Liver (tissue), 3 donors: ENCODE measurements around the gene FKBP1B.
"Not testable (repeated sequence)": the region's sequence is repeated elsewhere in the genome, so short reads cannot be mapped to it uniquely, and the experiment has no call there.

Experiments
- FOXA1 ChIP-seq: IDR thresholded peaks from 2 replicates; pipeline ENCODE4 v1.6.1; 2016; ENCODE audit warnings: antibody characterized with exemption
- GABPA ChIP-seq, 2 donors: IDR thresholded peaks in 1 of 2; conservative IDR thresholded peaks in 1 of 2; 2 replicates each; pipeline ENCODE4 v1.6.1; 2016; ENCODE audit warnings: antibody characterized with exemption in 2 of 2, mild to moderate bottlenecking in 1 of 2, moderate library complexity in 1 of 2
- JUND ChIP-seq, 2 donors: IDR thresholded peaks; 2 replicates each; pipeline ENCODE4 v1.6.1; 2016; ENCODE audit warnings: antibody characterized with exemption in 2 of 2
- NR2F2 ChIP-seq: IDR thresholded peaks from 2 replicates; pipeline ENCODE4 v1.6.1; 2016; ENCODE audit warnings: antibody characterized with exemption
- RAD21 ChIP-seq, 2 donors: IDR thresholded peaks; 2 replicates each; pipeline ENCODE4 v1.6.1; 2016; ENCODE audit warnings: antibody characterized with exemption in 2 of 2, mild to moderate bottlenecking in 2 of 2
- RXRA ChIP-seq, 2 donors: IDR thresholded peaks; 2 replicates each; pipeline ENCODE4 v1.6.1; 2017 to 2018; ENCODE audit warnings: antibody characterized with exemption in 2 of 2, mild to moderate bottlenecking in 1 of 2
- SP1 ChIP-seq: IDR thresholded peaks from 2 replicates; pipeline ENCODE4 v1.6.1; 2018; ENCODE audit warnings: antibody characterized with exemption, mild to moderate bottlenecking
- TAF1 ChIP-seq: conservative IDR thresholded peaks from 2 replicates; pipeline ENCODE4 v1.6.1; 2016; ENCODE audit warnings: antibody characterized with exemption, mild to moderate bottlenecking
- YY1 ChIP-seq: IDR thresholded peaks from 2 replicates; pipeline ENCODE4 v1.6.1; 2016; ENCODE audit warnings: antibody characterized with exemption, mild to moderate bottlenecking
- TF ChIP-seq, protein P1 (sequence below): fragments of 150-350 bp; IDR thresholded peaks from 2 replicates; pipeline ENCODE4 v1.5.1; 2017; ENCODE audit warnings: improper control_type of control experiment, low read depth, low read length; ENCODE audit not compliant: missing input control
- TF ChIP-seq, protein P2 (sequence below): IDR thresholded peaks from 2 replicates; pipeline ENCODE4 v1.6.1; 2016; ENCODE audit warnings: antibody characterized with exemption, mild to moderate bottlenecking
- TF ChIP-seq, protein P3 (sequence below): IDR thresholded peaks from 2 replicates; pipeline ENCODE4 v1.6.1; 2016; ENCODE audit warnings: antibody characterized with exemption
- TF ChIP-seq, protein P4 (sequence below): IDR thresholded peaks from 2 replicates; pipeline ENCODE4 v1.6.1; 2016; ENCODE audit warnings: antibody characterized with exemption
- donor health status: healthy.
- donor health status: healthy.

DNA sequence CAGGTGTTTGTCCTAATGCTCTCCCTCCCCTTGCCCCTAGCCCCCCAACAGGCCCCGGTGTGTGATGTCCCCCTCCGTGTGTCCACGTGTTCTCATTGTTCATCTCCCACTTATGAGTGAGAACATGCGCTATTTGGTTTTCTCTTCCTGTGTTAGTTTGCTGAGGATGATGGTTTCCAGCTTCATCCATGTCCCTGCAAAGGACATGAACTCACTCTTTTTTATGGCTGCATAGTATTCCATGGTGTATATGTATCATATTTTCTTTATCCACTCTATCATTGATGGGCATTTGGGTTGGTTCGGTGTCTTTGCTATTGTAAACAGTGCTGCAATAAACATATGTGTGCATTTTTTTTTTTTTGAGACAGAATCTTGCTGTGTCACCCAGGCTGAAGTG, 43.7 kb downstream of the FKBP1B start:
- not testable (repeated sequence) for TF ChIP-seq TAF1; RXRA (IDR thresholded peaks at IDR 0.05); SP1; FOXA1; NR2F2; RAD21 (IDR thresholded peaks at IDR 0.05); YY1; GABPA (IDR thresholded peaks at IDR 0.05 in 1 of 2, conservative IDR thresholded peaks at IDR 0.05 in 1 of 2); JUND (IDR thresholded peaks at IDR 0.05)
- TF ChIP-seq, protein P1, sequence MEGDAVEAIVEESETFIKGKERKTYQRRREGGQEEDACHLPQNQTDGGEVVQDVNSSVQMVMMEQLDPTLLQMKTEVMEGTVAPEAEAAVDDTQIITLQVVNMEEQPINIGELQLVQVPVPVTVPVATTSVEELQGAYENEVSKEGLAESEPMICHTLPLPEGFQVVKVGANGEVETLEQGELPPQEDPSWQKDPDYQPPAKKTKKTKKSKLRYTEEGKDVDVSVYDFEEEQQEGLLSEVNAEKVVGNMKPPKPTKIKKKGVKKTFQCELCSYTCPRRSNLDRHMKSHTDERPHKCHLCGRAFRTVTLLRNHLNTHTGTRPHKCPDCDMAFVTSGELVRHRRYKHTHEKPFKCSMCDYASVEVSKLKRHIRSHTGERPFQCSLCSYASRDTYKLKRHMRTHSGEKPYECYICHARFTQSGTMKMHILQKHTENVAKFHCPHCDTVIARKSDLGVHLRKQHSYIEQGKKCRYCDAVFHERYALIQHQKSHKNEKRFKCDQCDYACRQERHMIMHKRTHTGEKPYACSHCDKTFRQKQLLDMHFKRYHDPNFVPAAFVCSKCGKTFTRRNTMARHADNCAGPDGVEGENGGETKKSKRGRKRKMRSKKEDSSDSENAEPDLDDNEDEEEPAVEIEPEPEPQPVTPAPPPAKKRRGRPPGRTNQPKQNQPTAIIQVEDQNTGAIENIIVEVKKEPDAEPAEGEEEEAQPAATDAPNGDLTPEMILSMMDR, result not testable (repeated sequence)
- TF ChIP-seq, protein P2, sequence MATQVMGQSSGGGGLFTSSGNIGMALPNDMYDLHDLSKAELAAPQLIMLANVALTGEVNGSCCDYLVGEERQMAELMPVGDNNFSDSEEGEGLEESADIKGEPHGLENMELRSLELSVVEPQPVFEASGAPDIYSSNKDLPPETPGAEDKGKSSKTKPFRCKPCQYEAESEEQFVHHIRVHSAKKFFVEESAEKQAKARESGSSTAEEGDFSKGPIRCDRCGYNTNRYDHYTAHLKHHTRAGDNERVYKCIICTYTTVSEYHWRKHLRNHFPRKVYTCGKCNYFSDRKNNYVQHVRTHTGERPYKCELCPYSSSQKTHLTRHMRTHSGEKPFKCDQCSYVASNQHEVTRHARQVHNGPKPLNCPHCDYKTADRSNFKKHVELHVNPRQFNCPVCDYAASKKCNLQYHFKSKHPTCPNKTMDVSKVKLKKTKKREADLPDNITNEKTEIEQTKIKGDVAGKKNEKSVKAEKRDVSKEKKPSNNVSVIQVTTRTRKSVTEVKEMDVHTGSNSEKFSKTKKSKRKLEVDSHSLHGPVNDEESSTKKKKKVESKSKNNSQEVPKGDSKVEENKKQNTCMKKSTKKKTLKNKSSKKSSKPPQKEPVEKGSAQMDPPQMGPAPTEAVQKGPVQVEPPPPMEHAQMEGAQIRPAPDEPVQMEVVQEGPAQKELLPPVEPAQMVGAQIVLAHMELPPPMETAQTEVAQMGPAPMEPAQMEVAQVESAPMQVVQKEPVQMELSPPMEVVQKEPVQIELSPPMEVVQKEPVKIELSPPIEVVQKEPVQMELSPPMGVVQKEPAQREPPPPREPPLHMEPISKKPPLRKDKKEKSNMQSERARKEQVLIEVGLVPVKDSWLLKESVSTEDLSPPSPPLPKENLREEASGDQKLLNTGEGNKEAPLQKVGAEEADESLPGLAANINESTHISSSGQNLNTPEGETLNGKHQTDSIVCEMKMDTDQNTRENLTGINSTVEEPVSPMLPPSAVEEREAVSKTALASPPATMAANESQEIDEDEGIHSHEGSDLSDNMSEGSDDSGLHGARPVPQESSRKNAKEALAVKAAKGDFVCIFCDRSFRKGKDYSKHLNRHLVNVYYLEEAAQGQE, result not testable (repeated sequence)
- TF ChIP-seq, protein P3, sequence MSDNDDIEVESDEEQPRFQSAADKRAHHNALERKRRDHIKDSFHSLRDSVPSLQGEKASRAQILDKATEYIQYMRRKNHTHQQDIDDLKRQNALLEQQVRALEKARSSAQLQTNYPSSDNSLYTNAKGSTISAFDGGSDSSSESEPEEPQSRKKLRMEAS, result not testable (repeated sequence)
- TF ChIP-seq, protein P4, sequence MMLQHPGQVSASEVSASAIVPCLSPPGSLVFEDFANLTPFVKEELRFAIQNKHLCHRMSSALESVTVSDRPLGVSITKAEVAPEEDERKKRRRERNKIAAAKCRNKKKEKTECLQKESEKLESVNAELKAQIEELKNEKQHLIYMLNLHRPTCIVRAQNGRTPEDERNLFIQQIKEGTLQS, result not testable (repeated sequence)
